ENCODE data around the gene NDFIP1. TPM values are rescaled to one million over a fixed set of nuclear protein-coding genes. Genes with fewer than 3 reads are reported as not detected.

NDFIP1 gene
- total and polyA plus RNA-seq, 2 of the 8 experiments (the other 6 are each of a cell fraction or from before 2014, with no cell fraction given) = 8.8 to 27.1 TPM

DNA sequence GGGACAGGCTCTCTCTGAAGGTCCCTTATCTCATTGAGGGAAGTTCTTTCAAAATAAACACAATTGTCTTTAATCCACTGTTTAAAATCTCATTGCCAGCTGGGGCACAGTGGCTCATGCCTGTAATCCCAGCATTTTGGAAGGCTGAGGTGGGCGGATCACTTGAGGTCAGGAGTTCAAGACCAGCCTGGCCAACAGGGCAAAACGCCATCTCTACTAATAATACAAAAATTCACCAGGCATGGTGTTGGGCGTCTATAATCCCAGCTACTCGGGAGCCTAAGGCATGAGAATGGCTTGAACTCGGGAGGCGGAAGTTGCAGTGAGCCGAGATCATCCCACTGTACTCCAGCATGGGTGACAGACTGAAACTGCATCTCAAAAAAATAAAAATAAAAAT, 8.3 kb upstream of the NDFIP1 start (continued):
- TF ChIP-seq, protein P1, sequence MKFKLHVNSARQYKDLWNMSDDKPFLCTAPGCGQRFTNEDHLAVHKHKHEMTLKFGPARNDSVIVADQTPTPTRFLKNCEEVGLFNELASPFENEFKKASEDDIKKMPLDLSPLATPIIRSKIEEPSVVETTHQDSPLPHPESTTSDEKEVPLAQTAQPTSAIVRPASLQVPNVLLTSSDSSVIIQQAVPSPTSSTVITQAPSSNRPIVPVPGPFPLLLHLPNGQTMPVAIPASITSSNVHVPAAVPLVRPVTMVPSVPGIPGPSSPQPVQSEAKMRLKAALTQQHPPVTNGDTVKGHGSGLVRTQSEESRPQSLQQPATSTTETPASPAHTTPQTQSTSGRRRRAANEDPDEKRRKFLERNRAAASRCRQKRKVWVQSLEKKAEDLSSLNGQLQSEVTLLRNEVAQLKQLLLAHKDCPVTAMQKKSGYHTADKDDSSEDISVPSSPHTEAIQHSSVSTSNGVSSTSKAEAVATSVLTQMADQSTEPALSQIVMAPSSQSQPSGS (IDR thresholded peaks at IDR 0.05; ENCODE audit: low read length) = no peak
- TF ChIP-seq SAP30 (IDR thresholded peaks at IDR 0.05; ENCODE audit: insufficient read depth, insufficient replicate concordance, low read length) = no peak
